Hepatocyte (in vitro differentiated cells): ENCODE data around the gene CTXN2. TPM values are rescaled to one million over a fixed set of nuclear protein-coding genes. Genes with fewer than 3 reads are reported as not detected.
A peak's percentile ranks its signal among the peaks of the same experiment; 100 is the strongest.

Source experiments
- DNase-seq: peaks from one replicate; pipeline ENCODE4 v3.0.0-alpha.2; 2016; ENCODE audit warnings: low spot score
- H2AFZ ChIP-seq: fragments of 200-600 bp; sonication (generic); 2 replicates; pipeline ENCODE4 v1.6.0; 2016; ENCODE audit warnings: antibody characterized with exemption, mild to moderate bottlenecking
- H3K27ac ChIP-seq: fragments of 200-600 bp; sonication (generic); 2 replicates; pipeline ENCODE4 v1.5.1; 2016; ENCODE audit warnings: mild to moderate bottlenecking
- H3K27me3 ChIP-seq: fragments of 200-600 bp; sonication (generic); 2 replicates; pipeline ENCODE4 v1.6.1; 2016
- H3K36me3 ChIP-seq: fragments of 200-600 bp; sonication (generic); replicated peaks from 2 replicates; pipeline ENCODE4 v1.5.1; 2016; ENCODE audit warnings: low read depth; ENCODE audit not compliant: insufficient read depth
- H3K4me1 ChIP-seq: fragments of 200-600 bp; sonication (generic); 2 replicates; pipeline ENCODE4 v1.5.1; 2016; ENCODE audit warnings: mild to moderate bottlenecking, moderate library complexity; ENCODE audit not compliant: insufficient read depth
- H3K4me2 ChIP-seq: fragments of 200-600 bp; sonication (generic); 2 replicates; pipeline ENCODE4 v1.6.0; 2016
- H3K4me3 ChIP-seq: fragments of 200-600 bp; sonication (generic); 2 replicates; pipeline ENCODE4 v1.5.1; 2016; ENCODE audit warnings: mild to moderate bottlenecking
- H3K79me2 ChIP-seq: fragments of 200-600 bp; sonication (generic); 2 replicates; pipeline ENCODE4 v1.6.0; 2017; ENCODE audit warnings: mild to moderate bottlenecking
- H3K9me2 ChIP-seq: fragments of 200-600 bp; sonication (generic); replicated peaks from 2 replicates; pipeline ENCODE4 v1.6.0; 2017; ENCODE audit warnings: mild to moderate bottlenecking; ENCODE audit not compliant: insufficient read depth
- H3K9me3 ChIP-seq: fragments of 200-600 bp; sonication (generic); 2 replicates; pipeline ENCODE4 v1.5.1; 2016; ENCODE audit warnings: low read depth, mild to moderate bottlenecking
- H4K20me1 ChIP-seq: fragments of 200-600 bp; sonication (generic); 2 replicates; pipeline ENCODE4 v1.6.0; 2016; ENCODE audit warnings: mild to moderate bottlenecking; ENCODE audit not compliant: insufficient read depth, poor library complexity, severe bottlenecking
- EZH2 ChIP-seq: fragments of 200-600 bp; sonication (generic); IDR thresholded peaks from 2 replicates; pipeline ENCODE4 v1.6.1; 2016; ENCODE audit warnings: antibody characterized with exemption, mild to moderate bottlenecking, borderline replicate concordance
- EZH2phosphoT487 ChIP-seq: fragments of 200-600 bp; sonication (generic); IDR thresholded peaks from one replicate; pipeline ENCODE4 v1.6.1; 2018; ENCODE audit warnings: antibody characterized with exemption, mild to moderate bottlenecking, low read depth, moderate library complexity; ENCODE audit not compliant: unreplicated experiment, severe bottlenecking
- WGBS: methylation state at CpG from one replicate; pipeline ENCODE4 v1.1.6; 2016; ENCODE audit warnings: low lambda C conversion rate; ENCODE audit errors: missing lambda C conversion rate; 5-methylcytosine and 5-hydroxymethylcytosine counted together
- polyA plus RNA-seq: library from polyadenylated mRNA; unstranded; fragments of >200 nt; fragmentation: Nextera tagmentation; extraction: Ambion mirVana; gene quantifications from 2 replicates; pipeline ENCODE4 v1.2.1, GENCODE V29; 2016
- total RNA-seq: library from RNA; depleted of rRNA; stranded (reverse); fragments of >200 nt; gene quantifications from 2 replicates; pipeline ENCODE4 v1.2.3, GENCODE V29; 2014
- TF ChIP-seq, protein P1 (sequence below): fragments of 200-600 bp; sonication (generic); IDR thresholded peaks from 2 replicates; pipeline ENCODE4 v1.5.1; 2016; ENCODE audit warnings: antibody characterized with exemption, mild to moderate bottlenecking; ENCODE audit not compliant: poor library complexity

The CTXN2 gene
- total and polyA plus RNA-seq, 2 experiments from 2014 or later, result not detected

DNA sequence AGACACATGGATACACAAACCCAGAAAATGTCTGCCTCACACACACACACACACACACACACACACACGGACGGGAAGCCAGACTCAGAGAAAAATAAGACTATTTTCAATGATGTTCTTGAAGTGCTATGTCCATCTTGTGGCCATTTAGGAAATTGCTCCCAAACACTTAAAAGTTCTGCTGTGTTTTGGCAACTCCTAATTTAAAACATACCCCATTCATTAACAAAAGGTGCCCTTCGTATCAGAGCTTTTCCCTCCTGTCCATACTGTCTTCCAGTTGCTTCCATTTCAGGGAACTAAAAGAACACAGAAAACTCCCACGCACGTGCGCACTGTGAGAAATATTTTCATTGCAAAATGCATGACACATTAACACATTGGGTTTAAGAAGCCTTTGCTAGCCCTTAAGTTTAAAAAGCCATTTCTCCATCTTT is 59.2 kb downstream of the CTXN2 start:
- Histone ChIP-seq H3K9me3 (no peaks in the 10 kb centered on the region), H3K27me3 (no peaks in the 10 kb centered on the region), H3K4me1 (no peaks in the 10 kb centered on the region), H3K36me3 (no peaks in the 10 kb centered on the region), H3K9me2 (no peaks in the 10 kb centered on the region), H3K4me2 (no peak overlapping the region), H2AFZ (no peak overlapping the region), H4K20me1 (no peaks in the 10 kb centered on the region), H3K27ac (no peak overlapping the region), H3K4me3 (no peak overlapping the region), H3K79me2 (no peaks in the 10 kb centered on the region)
- peak; percentile 67 for DNase-seq
- 52% methylated on average over 4 of the region's 6 CpGs for whole genome bisulfite sequencing
- TF ChIP-seq EZH2phosphoT487, result no peak
- TF ChIP-seq, protein P1, sequence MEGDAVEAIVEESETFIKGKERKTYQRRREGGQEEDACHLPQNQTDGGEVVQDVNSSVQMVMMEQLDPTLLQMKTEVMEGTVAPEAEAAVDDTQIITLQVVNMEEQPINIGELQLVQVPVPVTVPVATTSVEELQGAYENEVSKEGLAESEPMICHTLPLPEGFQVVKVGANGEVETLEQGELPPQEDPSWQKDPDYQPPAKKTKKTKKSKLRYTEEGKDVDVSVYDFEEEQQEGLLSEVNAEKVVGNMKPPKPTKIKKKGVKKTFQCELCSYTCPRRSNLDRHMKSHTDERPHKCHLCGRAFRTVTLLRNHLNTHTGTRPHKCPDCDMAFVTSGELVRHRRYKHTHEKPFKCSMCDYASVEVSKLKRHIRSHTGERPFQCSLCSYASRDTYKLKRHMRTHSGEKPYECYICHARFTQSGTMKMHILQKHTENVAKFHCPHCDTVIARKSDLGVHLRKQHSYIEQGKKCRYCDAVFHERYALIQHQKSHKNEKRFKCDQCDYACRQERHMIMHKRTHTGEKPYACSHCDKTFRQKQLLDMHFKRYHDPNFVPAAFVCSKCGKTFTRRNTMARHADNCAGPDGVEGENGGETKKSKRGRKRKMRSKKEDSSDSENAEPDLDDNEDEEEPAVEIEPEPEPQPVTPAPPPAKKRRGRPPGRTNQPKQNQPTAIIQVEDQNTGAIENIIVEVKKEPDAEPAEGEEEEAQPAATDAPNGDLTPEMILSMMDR, result peak; percentile 61

DNA sequence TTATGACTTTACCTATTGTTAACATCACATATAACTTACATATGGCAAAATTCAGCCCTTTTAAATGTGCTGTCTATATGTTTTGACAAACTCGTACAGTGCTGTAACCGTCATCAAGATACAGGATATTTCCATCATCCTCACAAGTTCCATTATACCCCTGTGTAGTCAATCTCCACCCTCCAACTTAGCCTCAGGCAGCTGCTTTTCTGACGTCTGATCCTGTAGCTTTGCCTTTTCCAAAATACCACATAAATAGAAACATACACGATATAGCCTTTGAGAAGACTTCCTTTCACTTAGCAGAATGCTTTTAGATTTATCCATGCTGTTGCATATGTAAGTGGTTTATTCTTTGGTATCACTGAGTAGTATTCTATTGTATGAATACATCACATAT is 61.7 kb downstream of the CTXN2 start:
- Histone ChIP-seq H3K79me2 (no peaks in the 10 kb centered on the region), H3K4me1 (no peaks in the 10 kb centered on the region), H3K4me3 (no peak overlapping the region), H4K20me1 (no peaks in the 10 kb centered on the region), H3K4me2 (no peak overlapping the region), H2AFZ (no peak overlapping the region), H3K36me3 (no peaks in the 10 kb centered on the region), H3K9me2 (no peaks in the 10 kb centered on the region), H3K9me3 (no peaks in the 10 kb centered on the region), H3K27ac (no peak overlapping the region), H3K27me3 (no peaks in the 10 kb centered on the region)
- no peak for DNase-seq
- no peak for TF ChIP-seq EZH2
- no peak for TF ChIP-seq EZH2phosphoT487
- TF ChIP-seq, protein P1, result no peak
- WGBS, result 62% methylated on average over 4 of the region's 4 CpGs

Other genes with a start within 250 kb of the CTXN2 start
- gene SLC24A5, start 70.7 kb upstream of the CTXN2 start, total RNA-seq, result not detected in 2 replicates
- not detected in 2 replicates for gene SLC24A5, start 70.7 kb upstream of the CTXN2 start, polyA plus RNA-seq
- gene MYEF2, start 13.4 kb upstream of the CTXN2 start, total RNA-seq, result 16.2 and 26.9 TPM in 2 replicates
- gene MYEF2, start 13.4 kb upstream of the CTXN2 start, polyA plus RNA-seq, result 10.6 and 11.7 TPM in 2 replicates
- not detected in 2 replicates for gene SLC12A1, start 14.6 kb downstream of the CTXN2 start, total RNA-seq
- gene SLC12A1, start 14.6 kb downstream of the CTXN2 start, polyA plus RNA-seq, result not detected in 2 replicates
- 45.1 and 50.9 TPM in 2 replicates for gene DUT, start 139.8 kb downstream of the CTXN2 start, total RNA-seq
- 65.9 and 70.4 TPM in 2 replicates for gene DUT, start 139.8 kb downstream of the CTXN2 start, polyA plus RNA-seq